OCI-LY7 (cell line): ENCODE measurements around the gene KNDC1.

Experiments
- EZH2phosphoT487 ChIP-seq: fragments of 200-600 bp; sonication (generic); IDR thresholded peaks from 2 replicates; pipeline ENCODE4 v1.6.1; 2018; ENCODE audit warnings: low read depth, borderline replicate concordance, mild to moderate bottlenecking, mixed run types, antibody characterized with exemption, low read length, moderate library complexity, mixed read lengths
- TF ChIP-seq, protein P1 (sequence below): fragments of 200-600 bp; sonication (generic); conservative IDR thresholded peaks from 2 replicates; pipeline ENCODE4 v1.5.1; 2014; ENCODE audit warnings: mild to moderate bottlenecking, antibody characterized with exemption, low read length, moderate library complexity, mixed read lengths

- TF ChIP-seq, protein P1, sequence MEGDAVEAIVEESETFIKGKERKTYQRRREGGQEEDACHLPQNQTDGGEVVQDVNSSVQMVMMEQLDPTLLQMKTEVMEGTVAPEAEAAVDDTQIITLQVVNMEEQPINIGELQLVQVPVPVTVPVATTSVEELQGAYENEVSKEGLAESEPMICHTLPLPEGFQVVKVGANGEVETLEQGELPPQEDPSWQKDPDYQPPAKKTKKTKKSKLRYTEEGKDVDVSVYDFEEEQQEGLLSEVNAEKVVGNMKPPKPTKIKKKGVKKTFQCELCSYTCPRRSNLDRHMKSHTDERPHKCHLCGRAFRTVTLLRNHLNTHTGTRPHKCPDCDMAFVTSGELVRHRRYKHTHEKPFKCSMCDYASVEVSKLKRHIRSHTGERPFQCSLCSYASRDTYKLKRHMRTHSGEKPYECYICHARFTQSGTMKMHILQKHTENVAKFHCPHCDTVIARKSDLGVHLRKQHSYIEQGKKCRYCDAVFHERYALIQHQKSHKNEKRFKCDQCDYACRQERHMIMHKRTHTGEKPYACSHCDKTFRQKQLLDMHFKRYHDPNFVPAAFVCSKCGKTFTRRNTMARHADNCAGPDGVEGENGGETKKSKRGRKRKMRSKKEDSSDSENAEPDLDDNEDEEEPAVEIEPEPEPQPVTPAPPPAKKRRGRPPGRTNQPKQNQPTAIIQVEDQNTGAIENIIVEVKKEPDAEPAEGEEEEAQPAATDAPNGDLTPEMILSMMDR: no peak
- no peak for TF ChIP-seq EZH2phosphoT487
Observed at GRCh38 chr10:133218891-133219290, 58.9 kb downstream of the KNDC1 start.
